Neural progenitor cell (in vitro differentiated cells): Measurements from ENCODE around the gene PAX5.

Experiments
- CTCF ChIP-seq: fragments of 200-600 bp; sonication (generic); IDR thresholded peaks from 2 replicates; pipeline ENCODE4 v1.5.1; 2017; ENCODE audit warnings: antibody characterized with exemption, mild to moderate bottlenecking
- EZH2 ChIP-seq: fragments of 200-600 bp; sonication (generic); IDR thresholded peaks from 2 replicates; pipeline ENCODE4 v1.6.1; 2017; ENCODE audit warnings: antibody characterized with exemption, mild to moderate bottlenecking, moderate library complexity
- EZH2phosphoT487 ChIP-seq: fragments of 200-600 bp; sonication (generic); IDR thresholded peaks from 2 replicates; pipeline ENCODE4 v1.6.1; 2017; ENCODE audit warnings: antibody characterized with exemption

GRCh38 chr9:36858805-36859375, 175.2 kb downstream of the PAX5 start:
- no peak for TF ChIP-seq CTCF
- TF ChIP-seq EZH2phosphoT487: no peak
- TF ChIP-seq EZH2: no peak
